NCI-H2196 treated with DMSO at 0.1 percent for 48 hours (cell line): ENCODE measurements around the gene SHC4.
"Not testable (repeated sequence)": the region's sequence is repeated elsewhere in the genome, so short reads cannot be mapped to it uniquely, and the experiment has no call there.

Experiments
- DNase-seq: peaks from one replicate; lab custom pipeline; 2025; ENCODE audit not compliant: unreplicated experiment; lab: John Stamatoyannopoulos, UW

Gene SHC4

GRCh38 chr15:48855501-48856440, 107.9 kb downstream of the SHC4 start:
- no peak for DNase-seq

- not testable (repeated sequence) for DNase-seq
These were observed 109.3 kb downstream of the SHC4 start for GRCh38 chr15:48854434-48854833.

- no peak for DNase-seq
These were observed 111.8 kb downstream of the SHC4 start for GRCh38 chr15:48851956-48852355.

GRCh38 chr15:48850648-48851047, 113.1 kb downstream of the SHC4 start:
- DNase-seq, result no peak

GRCh38 chr15:48845123-48845522, 118.6 kb downstream of the SHC4 start:
- no peak for DNase-seq

GRCh38 chr15:48842501-48842900, 121.2 kb downstream of the SHC4 start:
- peak; percentile 14 for DNase-seq

GRCh38 chr15:48834756-48835155, 129.0 kb downstream of the SHC4 start:
- DNase-seq, result no peak

- no peak for DNase-seq
These were observed 130.0 kb downstream of the SHC4 start for GRCh38 chr15:48833526-48834239.

GRCh38 chr15:48832648-48833047, 131.1 kb downstream of the SHC4 start:
- no peak for DNase-seq

GRCh38 chr15:48828906-48829305, 134.8 kb downstream of the SHC4 start:
- DNase-seq, result no peak

GRCh38 chr15:48828471-48828870, 135.2 kb downstream of the SHC4 start:
- DNase-seq, result no peak

- DNase-seq, result no peak
These were observed 138.6 kb downstream of the SHC4 start for GRCh38 chr15:48825075-48825474.

- DNase-seq, result no peak
These were observed 140.0 kb downstream of the SHC4 start for GRCh38 chr15:48823706-48824105.

GRCh38 chr15:48823237-48823636, 140.5 kb downstream of the SHC4 start:
- DNase-seq, result no peak

- no peak for DNase-seq
These were observed 149.4 kb downstream of the SHC4 start for GRCh38 chr15:48814286-48814685.

GRCh38 chr15:48811325-48811958, 152.3 kb downstream of the SHC4 start:
- no peak for DNase-seq

GRCh38 chr15:48810414-48811324, 153.1 kb downstream of the SHC4 start, which contains the start of gene CEP152:
Gene CEP152, minus strand, starts transcription at chr15:48811069. Its CDS starts 5,420 bp downstream, at chr15:48805649.
- DNase-seq, result peak; percentile 93

- DNase-seq, result no peak
These were observed 157.6 kb downstream of the SHC4 start for GRCh38 chr15:48806151-48806550.

GRCh38 chr15:48805591-48805990, 158.1 kb downstream of the SHC4 start:
- no peak for DNase-seq

- no peak for DNase-seq
These were observed 159.8 kb downstream of the SHC4 start for GRCh38 chr15:48803877-48804276.
